Measurements from ENCODE around the gene GFER. TPM values are rescaled to one million over a fixed set of nuclear protein-coding genes. Genes with fewer than 3 reads are reported as not detected.

The GFER gene
- total RNA-seq, 1 donor from 2014 or later, result 21.5 TPM

DNA sequence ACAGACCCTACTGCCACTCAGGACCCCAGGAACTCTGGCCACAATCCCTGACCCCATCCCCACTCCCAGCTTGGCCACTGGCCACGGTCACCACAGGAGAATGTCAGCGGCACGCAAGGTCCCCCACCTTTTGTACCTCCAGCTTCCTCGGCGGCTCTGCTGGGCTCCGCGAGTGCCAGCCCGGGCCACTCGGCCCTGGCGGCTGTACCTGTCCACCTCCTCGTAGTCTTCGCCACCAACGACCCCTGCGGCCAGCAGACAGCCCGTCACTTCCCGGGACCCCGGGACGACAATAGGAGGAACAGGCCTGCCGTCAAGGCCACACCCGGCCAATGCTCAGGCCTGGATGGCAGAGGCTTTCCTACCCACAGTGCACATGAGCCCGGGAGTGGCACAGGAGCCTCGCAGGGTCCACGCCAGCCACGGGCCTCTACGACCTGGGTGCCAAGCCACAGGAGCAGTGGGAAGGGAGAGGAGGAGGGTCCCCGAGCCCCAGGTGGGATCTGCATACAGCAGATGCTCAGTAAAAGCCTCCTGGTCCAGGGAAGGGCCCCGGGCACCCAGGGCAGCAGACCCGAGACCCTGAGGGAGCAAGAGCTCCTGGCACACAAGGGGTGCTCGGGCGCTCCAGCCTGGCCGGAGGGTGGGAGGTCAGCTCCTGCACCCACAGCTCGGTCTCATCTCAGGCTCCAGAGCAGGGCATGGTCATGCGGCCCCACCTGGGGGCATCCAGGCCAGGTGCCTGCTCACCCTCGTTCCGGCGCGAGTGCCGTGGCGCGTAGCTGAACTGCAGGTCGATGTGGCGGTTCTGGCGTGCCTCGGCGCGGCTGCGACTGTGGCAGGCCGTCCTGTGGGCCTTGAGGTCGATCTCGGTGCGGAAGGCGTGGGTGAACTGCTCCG lies 17.7 kb downstream of the GFER start:
- H3K4me3 ChIP-seq (ENCODE audit: low read depth, low read length), result no peak overlapping the region
- TF ChIP-seq, protein P1, sequence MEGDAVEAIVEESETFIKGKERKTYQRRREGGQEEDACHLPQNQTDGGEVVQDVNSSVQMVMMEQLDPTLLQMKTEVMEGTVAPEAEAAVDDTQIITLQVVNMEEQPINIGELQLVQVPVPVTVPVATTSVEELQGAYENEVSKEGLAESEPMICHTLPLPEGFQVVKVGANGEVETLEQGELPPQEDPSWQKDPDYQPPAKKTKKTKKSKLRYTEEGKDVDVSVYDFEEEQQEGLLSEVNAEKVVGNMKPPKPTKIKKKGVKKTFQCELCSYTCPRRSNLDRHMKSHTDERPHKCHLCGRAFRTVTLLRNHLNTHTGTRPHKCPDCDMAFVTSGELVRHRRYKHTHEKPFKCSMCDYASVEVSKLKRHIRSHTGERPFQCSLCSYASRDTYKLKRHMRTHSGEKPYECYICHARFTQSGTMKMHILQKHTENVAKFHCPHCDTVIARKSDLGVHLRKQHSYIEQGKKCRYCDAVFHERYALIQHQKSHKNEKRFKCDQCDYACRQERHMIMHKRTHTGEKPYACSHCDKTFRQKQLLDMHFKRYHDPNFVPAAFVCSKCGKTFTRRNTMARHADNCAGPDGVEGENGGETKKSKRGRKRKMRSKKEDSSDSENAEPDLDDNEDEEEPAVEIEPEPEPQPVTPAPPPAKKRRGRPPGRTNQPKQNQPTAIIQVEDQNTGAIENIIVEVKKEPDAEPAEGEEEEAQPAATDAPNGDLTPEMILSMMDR (conservative IDR thresholded peaks at IDR 0.05; ENCODE audit: low read depth, low read length), result no peak
- DNase-seq (ENCODE audit: low read depth), result no peak

DNA sequence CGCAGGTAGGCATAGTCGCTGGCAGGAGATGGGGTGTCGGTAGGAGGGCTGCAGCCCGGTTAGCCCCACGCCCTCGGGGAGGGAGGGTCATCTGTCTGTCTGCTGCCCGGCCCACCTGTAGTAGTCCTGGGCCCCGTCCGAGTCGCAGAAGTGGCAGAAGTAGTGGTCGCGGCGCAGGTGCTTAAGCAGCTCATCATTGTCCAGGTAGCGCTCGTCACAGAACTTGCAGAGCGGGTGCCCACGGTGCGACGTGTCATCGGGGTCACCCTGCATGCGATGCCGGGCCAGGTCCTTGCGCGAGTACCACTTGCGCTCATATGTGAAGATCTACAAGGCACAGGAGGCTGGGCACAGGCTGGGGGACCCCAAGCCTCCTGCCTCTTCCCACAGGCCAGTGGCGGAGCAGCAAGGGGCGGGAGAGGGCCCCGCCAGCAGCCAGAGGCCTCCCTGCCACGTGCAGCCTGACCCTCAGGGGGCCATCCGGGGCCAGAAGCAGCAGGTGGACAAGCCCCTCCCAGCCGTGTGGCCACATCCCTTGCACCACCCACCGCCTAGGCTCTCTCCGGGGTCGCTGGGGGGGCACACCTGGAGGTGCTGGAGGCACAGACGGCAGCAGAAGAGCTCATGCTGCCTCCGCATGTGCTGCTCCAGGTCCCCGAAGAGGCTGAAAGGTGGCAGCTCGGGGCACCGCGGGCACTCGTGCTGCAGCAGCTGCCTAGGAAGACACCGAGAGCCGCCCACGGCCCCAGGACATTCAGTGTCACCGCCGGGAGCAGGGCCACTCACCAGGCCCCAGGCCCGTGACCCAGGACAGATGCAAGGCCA lies 18.6 kb downstream of the GFER start:
- TF ChIP-seq, protein P1 (conservative IDR thresholded peaks at IDR 0.05; ENCODE audit: low read depth, low read length), result no peak
- no peak overlapping the region for H3K4me3 ChIP-seq (ENCODE audit: low read depth, low read length)
- no peak for DNase-seq (ENCODE audit: low read depth)

DNA sequence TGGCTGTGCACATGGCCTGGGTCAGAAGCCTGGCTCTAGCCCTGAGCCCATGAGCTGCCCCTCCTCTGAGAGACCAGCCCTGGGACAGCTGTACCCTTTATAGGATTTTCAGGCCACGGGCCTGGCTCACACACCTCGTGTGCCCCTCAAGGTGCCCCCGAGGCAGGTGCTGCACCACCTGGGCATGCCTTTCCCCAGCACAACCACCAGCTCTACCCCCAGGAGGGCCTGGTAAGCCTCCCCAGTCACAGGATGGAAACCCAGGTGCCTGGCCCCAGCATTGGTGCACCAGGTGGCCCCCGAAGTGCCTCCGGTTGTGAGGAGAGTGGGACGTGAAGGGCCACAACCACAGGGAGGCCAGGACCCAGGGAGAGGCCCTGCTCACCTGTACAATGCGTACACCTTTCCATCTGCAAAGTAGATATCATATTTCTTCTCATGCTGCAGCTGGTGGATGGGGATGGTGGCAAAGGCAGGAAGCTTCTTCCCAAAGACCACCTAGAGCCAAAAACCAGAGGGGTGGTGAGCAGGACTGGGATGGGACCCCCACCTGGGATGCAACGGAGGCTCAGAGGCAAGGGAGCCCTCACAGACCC lies 19.3 kb downstream of the GFER start:
- no peak overlapping the region for H3K4me3 ChIP-seq (ENCODE audit: low read depth, low read length)
- TF ChIP-seq, protein P1 (conservative IDR thresholded peaks at IDR 0.05; ENCODE audit: low read depth, low read length), result no peak
- no peak for DNase-seq (ENCODE audit: low read depth)

DNA sequence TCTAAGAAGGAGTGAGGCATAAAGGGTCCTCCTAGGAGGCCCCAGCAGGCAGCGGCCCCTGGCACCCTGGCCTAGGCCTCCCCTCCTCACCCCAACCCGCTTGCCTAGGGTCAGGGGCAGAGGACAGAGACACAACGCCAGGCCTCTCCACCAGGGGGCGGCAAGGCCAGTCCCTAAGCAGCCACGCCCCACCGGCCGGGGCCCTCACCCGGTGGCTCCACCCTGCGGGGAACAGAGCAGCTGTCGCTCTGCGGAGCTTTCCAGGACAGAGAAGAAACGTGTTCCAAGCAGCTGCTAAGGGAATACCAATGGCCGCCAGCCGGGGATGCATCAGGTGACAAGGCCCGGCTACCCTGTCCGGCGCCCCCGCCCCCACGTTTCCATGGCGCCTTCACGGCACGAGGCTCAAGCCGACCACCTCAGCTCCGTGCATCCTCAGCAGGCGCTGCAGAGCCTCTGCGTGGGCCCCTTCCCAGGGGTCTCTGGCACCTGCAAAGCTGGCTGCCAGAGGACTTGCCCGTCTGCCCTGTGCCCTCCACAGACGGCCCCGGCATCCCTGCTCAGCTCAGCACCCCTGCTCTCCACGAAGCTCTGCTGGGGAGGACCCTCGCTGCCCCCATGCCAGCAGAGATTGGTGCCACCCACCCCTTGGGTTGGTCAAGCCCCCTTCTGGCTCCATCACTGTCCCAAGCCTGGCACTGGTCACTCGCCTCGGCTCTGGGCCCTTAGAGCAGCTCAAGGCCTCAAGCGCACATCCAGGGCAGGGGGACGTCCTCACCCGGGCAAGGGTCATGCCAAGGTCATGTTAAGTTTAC lies 20.0 kb downstream of the GFER start:
- H3K4me3 ChIP-seq (ENCODE audit: low read depth, low read length), result no peak overlapping the region
- TF ChIP-seq, protein P1 (conservative IDR thresholded peaks at IDR 0.05; ENCODE audit: low read depth, low read length), result peak; percentile 88
- DNase-seq (ENCODE audit: low read depth), result no peak

DNA sequence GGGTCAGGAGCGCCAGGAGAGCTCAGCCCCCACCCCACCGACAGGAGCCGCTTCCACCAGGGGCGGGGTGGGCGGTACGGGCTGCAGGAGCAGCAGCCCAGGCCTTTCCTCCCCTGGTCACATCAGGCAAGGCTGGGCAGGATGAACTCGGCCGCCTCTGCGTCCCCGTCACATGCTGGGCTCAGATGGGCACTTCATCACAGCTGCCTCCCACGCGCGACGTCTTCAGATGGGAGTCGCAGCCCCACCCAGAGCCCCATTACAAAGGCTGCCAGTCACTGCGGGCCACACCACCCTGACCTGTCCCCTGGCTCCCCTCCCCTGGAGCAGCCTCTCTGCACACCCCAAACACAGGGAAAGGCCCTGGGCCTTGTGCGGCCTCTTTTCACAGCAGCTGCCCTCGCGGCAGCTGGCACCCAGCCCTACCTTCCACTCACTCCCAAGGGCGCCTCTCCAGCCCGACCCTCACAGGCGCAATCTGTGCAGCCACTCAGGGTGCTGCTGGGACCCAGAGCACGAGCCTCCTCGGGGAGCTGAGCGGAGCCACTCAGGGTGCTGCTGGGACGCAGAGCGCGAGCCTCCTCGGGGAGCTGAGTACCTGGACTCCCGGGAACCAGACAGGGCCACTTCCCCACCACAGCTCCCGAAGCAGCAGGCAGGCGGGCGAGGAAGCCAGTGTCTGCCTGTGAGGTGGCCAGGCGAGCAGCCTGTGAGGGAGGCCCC lies 21.0 kb downstream of the GFER start:
- no peak for DNase-seq (ENCODE audit: low read depth)
- TF ChIP-seq, protein P1 (conservative IDR thresholded peaks at IDR 0.05; ENCODE audit: low read depth, low read length), result no peak
- no peak overlapping the region for H3K4me3 ChIP-seq (ENCODE audit: low read depth, low read length)

DNA sequence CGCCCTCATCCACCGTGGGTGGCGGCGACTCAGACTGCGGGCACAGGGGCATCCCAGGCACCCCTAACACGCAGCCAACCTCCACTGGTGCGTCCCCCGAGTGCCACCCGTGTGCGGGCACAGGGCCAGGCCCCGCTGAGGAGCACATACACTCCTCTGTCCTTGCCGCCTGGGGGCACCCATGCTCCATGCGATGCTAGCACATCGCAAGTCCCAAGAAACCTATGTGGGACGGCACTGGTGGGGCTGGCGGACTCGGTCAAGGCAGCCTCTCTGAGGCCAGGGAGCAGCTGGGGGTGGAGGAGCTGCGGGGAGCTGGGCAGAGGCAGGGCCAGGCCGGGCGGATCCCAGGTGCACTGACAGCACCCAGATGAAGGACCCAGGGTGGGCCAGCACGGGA lies 21.7 kb downstream of the GFER start:
- TF ChIP-seq, protein P1 (conservative IDR thresholded peaks at IDR 0.05; ENCODE audit: low read depth, low read length), result no peak
- no peak overlapping the region for H3K4me3 ChIP-seq (ENCODE audit: low read depth, low read length)
- DNase-seq (ENCODE audit: low read depth), result no peak

Data from epithelial cell of proximal tubule (primary cell).